ENCODE results near the gene IP6K2.

Gene IP6K2

GRCh38 chr3:48674505-48674904 lies 42.5 kb downstream of the IP6K2 start:
- DNase-seq (ENCODE audit: extremely low read depth in 1 of 2, low read depth in 1 of 2): no peak

DNA sequence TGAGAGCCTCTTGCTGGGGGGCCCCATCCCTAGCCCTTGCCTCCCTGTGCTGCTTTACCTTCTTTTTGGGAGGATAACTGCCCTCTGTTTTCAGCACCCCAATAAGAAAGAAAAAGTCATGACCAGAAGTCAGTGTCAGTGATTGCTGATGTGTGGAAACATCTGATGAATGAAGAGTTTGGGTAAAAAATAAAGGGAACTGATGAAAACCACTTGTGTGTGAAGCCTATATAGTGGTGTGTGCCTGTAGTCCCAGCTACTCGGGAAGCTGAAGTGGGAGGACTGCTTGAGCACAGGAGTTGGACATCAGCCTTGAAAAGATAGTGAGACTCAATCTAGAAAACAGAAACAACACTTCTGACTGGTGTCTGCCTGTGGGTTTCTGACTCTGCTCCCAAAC lies 44.5 kb downstream of the IP6K2 start:
- no peak for DNase-seq (ENCODE audit: extremely low read depth in 1 of 2, low read depth in 1 of 2)

DNA sequence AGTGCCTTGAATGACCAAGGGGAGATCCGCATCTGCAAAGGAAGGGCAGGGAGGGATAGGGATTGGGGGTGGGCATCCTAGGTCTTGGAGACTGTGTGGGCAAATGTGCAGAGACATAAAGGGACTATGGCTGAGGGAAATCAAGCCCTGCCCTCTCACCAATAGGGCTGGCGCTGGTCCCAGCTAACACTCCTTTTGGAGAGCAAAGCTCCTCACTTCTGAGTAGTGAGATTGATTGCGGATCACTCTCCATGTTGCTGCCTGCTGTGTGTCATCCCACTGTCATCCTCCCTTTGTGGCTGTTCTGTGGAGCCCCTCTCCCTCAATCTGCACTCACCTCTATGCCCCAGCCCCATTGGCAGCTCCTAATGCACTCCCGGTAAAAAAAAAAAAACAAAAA lies 52.1 kb downstream of the IP6K2 start:
- no peak for DNase-seq (ENCODE audit: extremely low read depth in 1 of 2, low read depth in 1 of 2)

- no peak for DNase-seq (ENCODE audit: extremely low read depth in 1 of 2, low read depth in 1 of 2)
Measured at GRCh38 chr3:48664313-48664644, 52.7 kb downstream of the IP6K2 start.

- DNase-seq (ENCODE audit: extremely low read depth in 1 of 2, low read depth in 1 of 2): peak; percentile 49 to 72
Measured at GRCh38 chr3:48663489-48664312, 53.3 kb downstream of the IP6K2 start.

- peak in 1 of 2 donors; percentile 36 for DNase-seq (ENCODE audit: extremely low read depth in 1 of 2, low read depth in 1 of 2)
Measured at GRCh38 chr3:48662753-48663488, 54.1 kb downstream of the IP6K2 start, which contains the start of gene CELSR3. Gene CELSR3 (minus strand): TSS chr3:48662886. CDS start chr3:48662634, 252 bp downstream.

DNA sequence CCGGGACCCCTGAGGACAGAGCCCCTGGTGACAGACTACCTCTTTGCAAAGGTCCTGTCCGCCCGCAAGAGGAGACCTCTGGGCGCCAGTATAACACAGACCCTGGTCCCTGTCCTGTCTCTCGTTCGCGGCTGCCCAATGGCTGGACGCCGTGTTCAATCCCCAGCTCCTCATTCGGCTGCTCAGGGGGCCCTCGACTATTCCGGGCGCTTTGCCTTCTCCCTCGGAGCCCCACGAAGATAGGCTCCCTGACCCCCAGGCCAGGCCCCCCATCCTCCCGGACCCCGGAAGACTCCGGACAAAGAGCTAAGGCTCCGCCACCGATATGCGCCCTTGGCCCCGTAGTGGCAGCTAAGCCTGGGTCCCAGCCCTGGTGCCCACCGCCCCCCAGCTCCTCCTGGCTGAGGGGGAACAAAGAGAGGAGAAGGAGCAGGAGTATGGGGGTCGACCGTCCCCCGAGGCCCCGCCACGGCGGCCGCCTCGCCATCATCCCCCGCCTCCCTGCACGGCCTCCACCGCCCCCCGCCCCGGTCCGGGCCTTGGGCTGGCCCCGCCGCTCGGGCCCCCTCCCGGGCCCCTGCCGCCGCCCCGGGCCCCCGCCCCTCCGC lies 54.8 kb downstream of the IP6K2 start:
- no peak for DNase-seq (ENCODE audit: extremely low read depth in 1 of 2, low read depth in 1 of 2)

DNA sequence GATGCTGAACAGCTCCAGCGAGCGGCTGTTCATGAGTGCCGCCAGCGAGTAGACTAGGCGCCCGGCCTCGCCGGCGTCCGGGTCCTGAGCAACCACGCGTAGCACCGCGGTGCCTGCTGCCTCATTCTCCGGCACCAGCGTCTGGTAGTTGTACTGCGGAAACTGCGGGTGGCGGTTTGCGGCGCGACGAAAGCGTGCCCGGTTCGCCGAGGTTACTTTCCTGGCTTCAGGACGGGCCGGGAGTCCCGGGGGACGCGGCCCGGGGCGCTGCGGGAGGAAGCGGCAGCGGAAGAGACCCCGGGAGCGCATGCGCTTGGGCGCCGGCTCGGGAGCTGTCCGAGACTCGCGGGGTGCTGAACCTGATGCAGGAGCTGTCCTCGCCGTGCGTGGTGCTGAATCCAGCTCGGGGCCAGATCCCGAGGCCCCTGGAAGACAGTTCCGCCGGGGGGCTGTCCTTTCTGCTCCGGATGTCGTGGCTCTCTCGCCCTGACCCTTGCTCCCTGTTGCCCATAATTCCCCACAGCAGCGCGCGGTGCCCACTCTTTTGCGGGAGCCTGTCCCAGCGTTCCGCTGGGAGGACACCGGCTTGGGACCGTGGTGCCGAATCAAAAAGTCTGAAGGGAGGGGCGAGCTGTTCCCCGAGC lies 55.4 kb downstream of the IP6K2 start:
- DNase-seq (ENCODE audit: extremely low read depth in 1 of 2, low read depth in 1 of 2): peak in 1 of 2 donors; percentile 63

- no peak for DNase-seq (ENCODE audit: extremely low read depth in 1 of 2, low read depth in 1 of 2)
Measured at GRCh38 chr3:48660800-48661400, 56.1 kb downstream of the IP6K2 start.

DNA sequence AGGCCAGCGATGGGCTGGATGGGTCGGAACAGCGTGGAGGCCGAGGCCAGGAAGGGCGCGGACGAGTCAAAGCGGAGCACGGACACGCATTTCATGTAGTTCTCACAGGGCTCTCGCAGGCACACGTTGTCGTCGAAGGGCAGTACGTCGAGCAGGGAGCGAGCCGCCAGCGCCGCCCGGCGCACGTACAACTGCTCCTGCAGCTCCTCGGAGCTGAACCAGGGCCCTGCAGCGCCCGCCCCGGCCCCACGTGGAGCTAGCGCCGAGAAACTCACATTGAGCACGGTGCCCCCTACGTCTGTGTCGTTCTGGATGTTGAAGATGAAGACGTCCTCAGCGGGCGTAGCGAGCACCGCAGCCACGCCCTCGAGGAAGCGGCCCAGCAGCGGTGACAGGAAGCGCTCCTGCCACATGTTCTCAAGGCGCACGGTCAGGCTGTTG lies 60.2 kb downstream of the IP6K2 start:
- no peak for DNase-seq (ENCODE audit: extremely low read depth in 1 of 2, low read depth in 1 of 2)

DNA sequence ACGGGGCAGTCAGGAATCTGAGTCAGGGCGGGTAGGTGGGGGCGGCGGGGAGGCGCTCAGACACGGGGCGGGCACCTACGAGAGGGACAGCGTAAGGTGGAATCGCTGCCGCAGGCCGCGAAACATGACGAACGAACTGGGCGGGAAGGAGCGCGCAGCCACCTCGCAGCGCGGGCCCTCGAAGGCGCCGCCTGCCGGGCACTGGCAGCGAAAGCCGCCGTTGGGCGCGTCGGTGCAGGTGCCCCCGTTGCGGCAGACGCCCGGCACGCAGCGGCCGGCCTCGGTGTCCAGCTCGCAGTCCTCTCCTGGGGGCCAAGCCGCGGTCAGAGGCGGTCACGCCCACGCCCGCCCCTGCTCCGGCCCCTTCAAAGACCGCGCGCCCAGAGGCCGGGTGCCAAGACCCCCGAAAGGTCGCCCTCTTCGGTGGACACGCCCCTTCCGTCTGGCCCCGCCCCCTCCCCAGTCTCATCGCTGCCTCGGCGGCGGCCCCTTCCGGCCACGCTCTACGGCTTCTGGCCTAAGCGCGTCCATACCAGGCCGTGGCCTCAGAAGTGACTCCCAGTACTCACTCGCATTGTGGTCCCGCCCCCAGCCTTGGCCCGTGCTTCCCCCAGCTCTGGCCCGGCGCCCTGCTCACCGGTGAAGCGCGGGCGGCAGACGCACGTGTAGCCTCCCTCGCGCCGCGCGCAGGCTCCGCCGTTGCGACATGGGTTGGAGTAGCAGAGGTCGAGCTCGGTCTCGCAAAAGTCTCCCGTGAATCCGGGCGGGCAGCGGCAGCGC lies 60.8 kb downstream of the IP6K2 start:
- DNase-seq (ENCODE audit: extremely low read depth in 1 of 2, low read depth in 1 of 2): peak; percentile 67 to 74

DNA sequence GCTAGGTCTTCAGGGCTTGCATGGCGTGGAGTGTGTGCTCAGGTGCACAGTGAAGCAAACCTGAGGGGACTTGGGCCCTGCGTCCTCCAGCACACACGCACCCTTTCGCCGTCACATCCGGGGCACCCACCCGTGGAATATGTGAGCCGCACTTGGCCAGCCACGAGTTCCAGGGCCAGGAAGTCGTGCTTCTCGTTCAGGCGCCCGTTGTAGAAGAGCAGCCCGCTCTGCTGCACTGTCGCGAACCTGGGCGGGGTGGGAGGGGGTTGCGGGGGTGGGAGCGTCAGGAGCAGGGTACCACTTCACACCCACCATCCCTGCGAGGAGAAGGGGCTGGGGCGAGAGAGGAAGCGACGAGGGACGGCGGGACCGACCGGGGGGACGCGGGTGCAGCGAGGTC lies 61.4 kb downstream of the IP6K2 start:
- peak in 1 of 2 donors; percentile 40 for DNase-seq (ENCODE audit: extremely low read depth in 1 of 2, low read depth in 1 of 2)

DNA sequence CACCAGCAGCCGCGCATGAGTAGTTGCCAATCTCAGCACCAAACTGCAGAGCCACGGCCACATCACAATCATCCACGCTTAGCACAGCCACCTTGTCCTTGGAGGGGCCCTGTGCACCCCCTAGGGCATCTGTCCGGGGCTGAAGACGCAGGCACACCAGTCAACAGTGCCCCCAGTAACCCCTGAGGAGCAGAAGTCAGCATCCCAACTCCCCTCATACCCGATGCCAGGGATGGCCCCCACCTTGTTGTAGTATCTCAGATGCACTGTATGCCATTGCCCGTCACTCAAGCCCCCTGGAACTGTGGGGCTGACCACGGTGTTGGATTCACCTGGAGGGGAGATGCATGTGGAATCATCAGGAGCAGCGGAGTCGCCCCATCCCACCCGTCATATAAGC lies 62.0 kb downstream of the IP6K2 start:
- DNase-seq (ENCODE audit: extremely low read depth in 1 of 2, low read depth in 1 of 2): no peak

DNA sequence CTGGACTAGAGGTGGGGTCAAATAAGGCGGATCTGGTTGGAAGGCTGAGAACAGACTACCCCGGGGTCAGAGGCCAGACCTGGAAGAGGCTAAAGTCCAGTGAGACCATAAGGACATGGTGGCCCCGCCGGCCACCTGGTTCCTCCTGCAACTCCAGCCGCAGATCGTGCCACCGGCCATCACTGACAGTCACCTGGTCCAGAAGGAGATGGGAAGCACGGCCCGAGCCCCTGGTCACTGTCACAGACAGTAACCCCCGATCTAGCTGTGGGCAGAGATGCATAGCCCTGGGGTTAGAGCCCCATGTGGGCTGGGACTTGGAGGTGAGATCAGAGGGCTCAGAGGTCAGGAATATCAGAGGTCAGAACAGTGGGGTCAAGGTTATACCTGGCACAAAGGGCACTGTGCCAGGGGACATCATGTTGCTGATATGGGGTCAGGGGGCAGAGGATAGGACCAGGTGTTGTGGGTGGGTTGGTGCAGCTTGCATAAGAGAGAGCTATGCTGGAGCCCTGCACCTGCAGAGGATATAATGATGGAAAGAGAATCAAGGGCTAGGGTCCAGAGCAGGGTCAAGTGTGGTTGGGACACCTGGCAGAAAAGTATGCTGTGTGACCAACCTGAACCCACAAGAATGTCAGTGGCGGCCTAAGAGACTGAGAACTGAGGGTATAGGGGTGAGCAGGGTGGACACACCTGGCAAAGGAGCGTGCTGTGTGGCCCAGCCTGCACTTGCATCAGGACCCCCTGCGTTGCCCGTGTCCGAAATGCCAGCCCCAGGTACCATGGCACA lies 63.9 kb downstream of the IP6K2 start:
- no peak for DNase-seq (ENCODE audit: extremely low read depth in 1 of 2, low read depth in 1 of 2)

- no peak for DNase-seq (ENCODE audit: extremely low read depth in 1 of 2, low read depth in 1 of 2)
Measured at GRCh38 chr3:48651771-48652170, 65.2 kb downstream of the IP6K2 start.

GRCh38 chr3:48650723-48651122 lies 66.3 kb downstream of the IP6K2 start:
- DNase-seq (ENCODE audit: extremely low read depth in 1 of 2, low read depth in 1 of 2): no peak

DNA sequence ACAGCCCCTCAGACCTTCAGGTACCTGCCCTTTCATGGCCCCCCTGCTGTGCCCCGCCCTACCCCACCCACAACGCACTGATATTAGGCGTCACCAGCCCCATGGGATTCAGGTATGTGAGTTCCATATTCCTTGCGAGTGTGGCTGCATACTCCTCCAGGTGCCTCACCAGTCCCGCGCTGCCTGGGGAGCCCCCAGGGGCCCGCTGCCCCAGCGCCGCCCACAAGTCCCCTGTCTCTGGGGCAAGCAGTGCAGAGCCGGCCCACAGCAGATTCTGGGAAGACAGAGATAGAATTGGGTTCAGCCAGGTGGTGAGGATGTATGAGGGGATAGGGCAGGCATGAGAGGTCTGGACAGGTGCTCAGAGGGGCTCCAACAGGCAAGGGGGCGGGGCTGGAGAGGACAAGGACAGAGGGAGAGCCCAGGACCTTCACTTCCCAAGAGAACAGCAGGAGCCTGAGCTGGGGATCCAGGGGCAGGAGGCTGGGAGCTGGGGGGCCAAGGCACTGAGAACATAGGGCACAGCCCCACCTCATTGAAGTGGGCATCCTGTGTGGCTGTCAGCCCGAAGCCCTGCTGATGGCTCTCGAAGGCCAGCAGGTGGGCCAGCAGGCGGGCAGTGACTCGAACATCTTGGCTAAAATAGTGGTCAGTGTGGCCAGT lies 68.7 kb downstream of the IP6K2 start:
- no peak for DNase-seq (ENCODE audit: extremely low read depth in 1 of 2, low read depth in 1 of 2)

DNA sequence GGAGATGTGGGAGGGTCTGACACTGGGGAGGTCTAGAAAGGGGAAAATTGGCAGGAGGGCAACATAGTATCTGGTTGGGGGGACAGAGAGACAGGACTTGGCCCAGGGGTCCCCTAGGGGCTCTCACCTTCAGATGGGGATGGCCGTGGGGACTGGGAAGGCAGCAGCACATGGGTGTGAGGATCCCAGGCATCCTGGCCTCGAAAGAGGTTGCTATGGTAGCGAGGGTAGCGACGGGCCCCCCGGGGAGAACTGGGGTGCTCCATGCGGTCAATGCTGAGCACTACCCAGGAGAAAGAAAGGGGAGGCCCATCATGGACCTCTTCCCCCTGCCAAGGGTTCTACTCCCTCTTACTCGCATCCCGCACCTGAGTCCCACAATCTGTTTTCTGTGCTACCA lies 69.3 kb downstream of the IP6K2 start:
- no peak for DNase-seq (ENCODE audit: extremely low read depth in 1 of 2, low read depth in 1 of 2)
